Dermis blood vessel endothelial cell (primary cell): Measurements from ENCODE around the gene ZNF606. TPM values are rescaled to one million over a fixed set of nuclear protein-coding genes. Genes with fewer than 3 reads are reported as not detected.
A peak's percentile ranks its signal among the peaks of the same experiment; 100 is the strongest.
"Not testable (repeated sequence)": the region's sequence is repeated elsewhere in the genome, so short reads cannot be mapped to it uniquely, and the experiment has no call there.

ENCODE experiments used
- DNase-seq: peaks from one replicate; pipeline ENCODE4 v3.0.0; 2010
- total RNA-seq: library from RNA; depleted of rRNA; stranded (reverse); fragments of >200 nt; gene quantifications from 2 replicates; pipeline ENCODE4 v1.2.3, GENCODE V29; 2014

Gene ZNF606
- total RNA-seq, 1 donor from 2014 or later = 16.7 TPM

DNA sequence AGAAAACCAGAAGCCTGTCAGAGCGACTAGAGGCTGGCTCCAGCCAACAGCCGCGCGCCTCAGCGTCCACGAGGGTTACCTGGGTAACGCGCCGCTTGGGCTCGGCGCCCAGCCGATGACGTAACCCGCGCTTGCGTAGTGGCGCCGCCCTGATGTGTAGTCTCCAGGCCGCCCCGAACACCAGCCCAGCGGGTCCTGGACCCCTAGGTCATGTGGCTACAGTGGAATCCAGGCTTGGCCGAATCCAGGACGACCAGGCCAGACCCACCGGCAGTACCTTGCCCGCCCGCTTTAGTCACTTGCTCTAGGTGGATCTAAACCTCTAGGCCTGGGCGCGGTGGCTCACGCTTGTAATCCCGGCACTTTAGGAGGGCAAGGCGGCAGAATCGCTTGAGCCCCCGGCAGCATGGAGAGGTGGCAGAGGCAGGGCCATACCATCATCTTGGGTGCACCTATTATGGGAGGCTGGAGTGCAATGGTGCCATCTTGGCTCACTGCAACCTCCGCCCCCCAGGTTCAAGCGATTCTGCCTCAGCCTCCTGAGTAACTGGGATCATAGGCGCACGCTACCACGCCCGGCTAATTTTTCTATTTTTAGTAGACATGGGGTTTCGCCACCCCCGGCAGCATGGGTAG is 7.2 kb upstream of the ZNF606 start:
- DNase-seq = peak; percentile 76

DNA sequence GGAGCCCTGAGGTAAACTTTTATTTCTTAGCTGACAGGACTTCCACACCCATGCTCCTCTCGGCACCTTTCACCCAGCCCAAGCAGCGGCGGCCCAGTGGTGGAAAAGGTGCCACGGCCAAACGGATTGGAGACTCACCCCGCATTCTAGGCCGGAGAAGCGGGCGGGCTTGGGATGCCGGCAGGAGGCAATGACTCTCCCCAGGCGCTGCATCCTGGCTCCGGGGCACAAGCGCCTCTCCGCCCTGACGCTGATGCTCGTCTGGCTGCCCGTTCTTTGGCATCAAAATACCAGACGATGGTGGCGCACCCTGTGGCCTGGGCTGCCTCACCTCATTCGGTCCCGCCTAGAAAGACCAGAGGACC is 6.7 kb upstream of the ZNF606 start:
- no peak for DNase-seq

DNA sequence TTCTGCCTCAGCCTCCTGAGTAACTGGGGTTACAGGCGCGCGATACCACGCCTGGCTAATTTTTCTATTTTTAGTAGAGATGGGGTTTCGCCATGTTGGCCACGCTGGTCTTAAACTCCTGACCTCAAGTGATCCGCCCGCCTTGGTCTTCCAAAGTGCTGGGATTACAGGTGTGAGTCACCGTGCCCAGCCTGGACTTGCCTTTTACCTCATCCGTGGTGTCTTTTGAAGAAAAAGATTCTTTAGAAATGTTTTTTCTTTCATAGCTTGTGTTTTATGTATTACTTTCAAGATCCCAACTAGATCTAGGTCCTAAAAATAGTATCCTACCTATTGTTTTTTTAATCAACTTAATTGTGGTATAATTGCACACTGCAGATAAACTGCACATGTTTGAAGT is 6.3 kb upstream of the ZNF606 start:
- DNase-seq = not testable (repeated sequence)

DNA sequence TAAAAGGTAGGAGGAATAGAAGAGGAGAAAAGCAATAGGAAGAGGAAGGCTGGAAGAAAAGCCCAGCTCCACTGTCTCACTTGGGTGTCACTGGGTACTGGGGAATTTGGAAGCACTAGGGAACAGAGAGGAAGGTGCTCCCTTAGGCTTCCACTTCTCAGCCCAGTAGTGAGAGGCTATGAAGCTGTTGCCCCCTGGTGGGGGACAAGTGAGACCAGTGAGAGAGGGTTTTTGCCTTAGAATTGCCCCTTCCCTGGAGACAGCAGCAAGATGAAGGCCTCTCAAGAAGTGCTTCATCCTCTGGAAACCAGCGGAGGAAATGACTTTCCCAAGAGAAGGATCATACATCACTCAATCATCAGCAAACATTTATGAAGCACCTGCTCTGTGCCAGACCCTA is 4.7 kb upstream of the ZNF606 start:
- DNase-seq = peak; percentile 2

DNA sequence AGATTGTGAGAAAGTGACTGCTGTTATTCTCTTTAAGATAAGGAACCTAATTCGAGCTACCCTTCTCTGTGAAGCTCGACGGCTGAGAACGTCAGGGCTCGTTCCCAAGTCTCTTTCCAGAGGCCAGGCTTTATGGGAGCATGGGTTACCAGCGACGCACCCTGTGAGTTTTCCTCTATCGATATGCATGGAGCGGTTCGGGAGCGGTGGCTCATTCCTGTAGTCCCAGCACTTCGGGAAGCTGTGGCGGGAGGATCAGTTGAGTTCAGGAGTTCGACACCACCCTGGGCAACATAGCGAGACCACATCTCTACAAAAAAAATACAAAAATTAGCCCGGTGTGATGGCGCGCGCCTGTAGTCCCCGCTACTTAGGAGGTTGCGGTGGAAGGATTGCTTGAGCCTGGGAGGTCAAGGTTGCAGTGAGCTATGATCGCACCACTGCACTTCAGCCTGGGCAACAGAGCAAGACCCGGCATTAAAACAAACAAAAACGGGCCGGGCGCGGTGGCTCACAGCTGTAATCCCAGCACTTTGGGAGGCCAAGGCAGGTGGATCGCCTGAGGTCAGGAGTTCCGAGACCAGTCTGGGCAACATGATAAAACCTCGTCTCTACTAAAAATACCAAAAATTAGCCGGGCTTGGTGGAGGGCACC is 681 bp upstream of the ZNF606 start:
- DNase-seq = no peak

DNA sequence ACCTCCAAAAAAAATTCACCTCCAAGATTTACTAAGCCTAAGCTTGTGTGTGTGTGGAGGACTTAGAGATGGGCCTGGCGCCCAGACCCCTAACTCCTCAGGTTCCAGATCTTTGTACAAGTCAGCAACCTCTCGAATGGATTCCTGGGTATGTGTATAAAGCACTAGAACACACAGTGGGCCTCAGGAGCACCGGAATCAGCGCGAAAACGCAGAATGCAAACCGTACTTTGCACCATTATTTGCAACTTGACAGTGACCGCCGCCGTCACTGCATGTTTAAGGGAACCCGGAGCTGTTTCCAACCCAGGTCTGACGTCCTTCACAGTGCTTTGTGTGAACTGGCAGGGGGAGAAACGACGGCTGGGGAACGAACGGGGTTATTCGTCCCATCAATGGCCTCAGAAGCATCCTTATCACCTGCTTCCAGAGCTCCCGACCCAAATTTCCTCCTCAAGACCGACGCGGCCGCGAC is 688 bp downstream of the ZNF606 start:
- DNase-seq = peak; percentile 42

DNA sequence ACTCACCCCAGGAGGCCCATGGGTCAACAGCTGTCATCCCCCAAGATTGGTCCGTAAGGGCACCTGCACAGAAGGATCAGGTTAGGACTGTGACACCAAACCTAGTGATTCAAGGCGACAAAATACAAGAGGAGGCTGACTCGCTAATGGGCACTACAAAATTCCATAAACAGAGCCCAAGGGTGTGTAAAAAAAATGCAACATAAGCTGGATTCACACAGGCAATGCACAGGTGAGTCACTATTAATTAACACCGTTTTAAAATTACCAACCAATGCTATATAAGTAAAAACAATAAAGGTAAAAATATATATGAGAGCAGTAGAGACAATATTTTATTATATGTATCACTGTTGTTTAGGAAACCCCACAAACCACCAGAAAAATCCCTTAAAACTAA is 1.9 kb downstream of the ZNF606 start:
- no peak for DNase-seq

DNA sequence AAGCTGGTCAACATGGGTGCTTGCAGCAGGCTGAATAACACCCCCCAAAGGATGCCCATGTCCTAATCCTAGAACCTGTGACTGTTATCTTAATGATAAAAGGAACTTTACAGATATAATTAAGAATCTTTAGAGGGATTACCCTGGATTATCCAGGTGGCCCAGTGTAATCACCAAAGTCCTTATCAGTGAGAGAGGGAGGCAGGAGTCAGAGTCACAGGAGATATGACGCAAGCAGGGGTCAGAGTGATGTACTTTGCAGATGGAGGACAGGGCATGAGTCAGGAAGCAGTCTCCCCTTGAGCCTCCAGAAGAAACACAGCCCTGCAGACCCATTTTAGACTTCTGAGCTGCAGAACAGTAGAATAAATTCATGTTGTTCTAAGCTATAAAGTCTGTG is 9.8 kb downstream of the ZNF606 start:
- no peak for DNase-seq

DNA sequence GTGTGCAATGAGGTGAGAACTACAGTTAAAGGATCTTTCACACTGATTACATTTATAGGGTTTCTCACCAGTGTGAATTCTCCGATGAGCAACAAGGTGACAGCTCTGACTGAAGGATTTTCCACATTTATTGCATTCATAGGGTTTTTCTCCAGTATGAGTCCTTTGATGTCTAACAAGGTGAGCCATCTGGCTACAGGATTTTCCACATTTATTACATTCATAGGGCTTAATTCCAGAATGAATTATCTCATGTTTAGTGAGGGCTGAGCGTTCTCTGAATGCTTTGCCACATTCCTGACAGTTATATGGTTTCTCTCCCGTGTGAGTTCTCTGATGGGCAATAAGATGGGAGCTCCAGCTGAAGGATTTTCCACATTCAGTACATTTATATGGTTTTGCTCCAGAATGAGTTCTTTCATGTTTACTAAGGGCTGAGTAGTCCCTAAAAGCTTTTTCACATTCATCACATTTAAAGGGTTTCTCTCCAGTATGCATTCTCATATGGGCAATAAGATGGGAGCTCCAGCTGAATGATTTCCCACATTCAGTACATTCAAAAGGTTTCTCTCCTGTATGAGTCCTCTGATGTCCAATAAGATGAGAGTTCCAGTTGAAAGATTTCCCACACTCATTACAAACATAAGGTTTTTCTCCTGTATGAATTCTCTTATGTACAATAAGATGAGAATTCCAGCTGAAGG is 23.9 kb downstream of the ZNF606 start:
- DNase-seq = no peak

DNA sequence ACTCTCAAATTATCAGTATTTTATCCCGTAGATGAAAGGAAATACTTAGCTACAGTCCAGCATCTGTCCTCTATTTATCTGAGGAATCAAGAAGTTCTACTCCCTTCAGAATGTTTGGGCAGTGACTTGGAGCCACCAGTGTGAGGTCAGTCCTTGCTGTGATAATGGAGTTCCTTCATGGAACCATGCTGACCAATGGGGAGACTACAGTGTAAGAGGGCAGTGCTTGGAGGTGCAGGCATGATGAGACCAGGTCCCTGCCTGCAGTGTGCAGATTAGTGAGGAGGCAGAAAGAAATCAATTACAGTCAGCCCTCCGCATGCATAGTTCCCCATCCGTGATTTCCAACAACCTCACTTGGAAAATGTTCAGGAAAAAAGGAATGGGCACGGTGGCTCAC is 28.2 kb downstream of the ZNF606 start, which contains the start of gene C19orf18:
TSS of gene C19orf18 (minus strand) at position 101 of the 400 bp plus-strand sequence. CDS start 102 bp downstream, outside the sequence.
- no peak for DNase-seq

DNA sequence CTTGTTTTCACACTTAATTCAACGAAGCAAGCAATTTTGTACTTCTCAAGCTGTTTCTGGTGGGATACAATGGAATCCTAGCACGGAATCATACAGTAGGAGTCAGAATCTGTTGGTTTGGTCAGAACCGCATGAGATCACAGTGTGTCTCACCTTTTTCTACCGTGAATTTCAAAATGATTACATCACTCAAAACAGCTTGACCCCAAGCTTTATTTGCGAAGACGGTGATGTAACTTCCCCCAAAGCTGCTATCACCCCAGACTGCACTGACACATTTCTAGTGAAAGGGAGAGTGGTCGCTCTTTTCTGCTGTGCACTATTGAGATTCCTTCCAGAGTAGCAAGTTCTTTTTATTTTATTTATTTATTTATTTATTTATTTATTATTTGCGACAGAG is 37.9 kb downstream of the ZNF606 start:
- no peak for DNase-seq

DNA sequence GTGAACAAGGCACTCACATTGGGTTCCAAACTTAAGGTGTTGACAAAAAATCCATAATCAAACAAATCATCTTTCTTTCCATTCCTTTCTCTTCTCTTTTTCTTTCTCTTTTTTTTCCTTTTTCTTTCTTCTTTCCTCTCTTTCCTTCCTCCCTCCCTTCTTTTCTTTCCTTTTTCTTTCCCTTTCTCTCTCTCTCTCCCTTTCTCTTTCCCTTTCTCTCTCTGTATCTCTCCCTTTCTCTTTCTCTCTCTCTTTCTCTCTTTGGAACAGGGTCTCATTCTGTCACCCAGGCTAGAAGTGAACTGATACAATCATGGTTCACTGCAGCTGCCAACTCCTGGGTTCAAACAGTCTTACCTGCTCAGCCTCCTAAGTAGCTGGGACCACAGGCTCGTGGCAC is 40.8 kb downstream of the ZNF606 start:
- no peak for DNase-seq

DNA sequence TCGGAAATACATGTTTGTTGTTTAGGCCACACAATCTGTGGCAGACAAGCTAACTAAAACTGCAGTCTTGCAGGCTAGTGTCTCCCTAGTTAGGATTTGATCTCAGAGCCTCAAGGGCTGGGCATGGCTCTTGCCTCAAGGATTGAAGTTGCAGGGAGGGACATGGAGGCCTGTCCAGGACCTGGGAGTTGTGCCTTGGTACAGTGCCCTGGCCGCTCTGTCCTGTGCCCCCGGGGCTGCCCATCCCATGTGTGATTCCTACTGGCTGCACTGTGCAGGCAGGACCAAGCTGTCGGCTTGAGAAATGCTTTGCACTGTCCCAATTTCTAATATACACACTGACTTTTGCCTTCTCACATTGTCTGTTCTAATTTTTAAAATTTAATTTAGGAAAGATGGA is 47.6 kb downstream of the ZNF606 start:
- DNase-seq = no peak

DNA sequence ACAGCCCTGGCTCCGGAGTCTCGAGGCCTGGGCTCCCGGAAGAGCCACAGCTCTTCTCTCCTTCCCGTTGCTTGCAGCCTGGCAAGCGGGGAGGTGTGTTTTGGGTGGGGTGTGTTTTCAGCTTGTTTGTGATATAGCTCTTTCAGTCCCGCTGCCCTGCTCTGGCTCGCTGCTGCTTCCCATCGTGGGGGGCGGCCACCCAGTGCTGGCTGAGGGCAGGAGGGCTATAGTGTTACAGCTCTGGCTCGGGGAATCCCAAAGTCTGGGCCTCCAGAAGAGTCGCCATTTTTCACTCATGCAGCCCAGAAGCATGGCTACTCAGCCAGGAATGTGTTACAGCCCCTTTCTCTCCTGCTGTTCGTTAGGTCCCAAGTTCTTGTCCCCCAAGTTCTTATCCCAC is 52.9 kb downstream of the ZNF606 start:
- no peak for DNase-seq

DNA sequence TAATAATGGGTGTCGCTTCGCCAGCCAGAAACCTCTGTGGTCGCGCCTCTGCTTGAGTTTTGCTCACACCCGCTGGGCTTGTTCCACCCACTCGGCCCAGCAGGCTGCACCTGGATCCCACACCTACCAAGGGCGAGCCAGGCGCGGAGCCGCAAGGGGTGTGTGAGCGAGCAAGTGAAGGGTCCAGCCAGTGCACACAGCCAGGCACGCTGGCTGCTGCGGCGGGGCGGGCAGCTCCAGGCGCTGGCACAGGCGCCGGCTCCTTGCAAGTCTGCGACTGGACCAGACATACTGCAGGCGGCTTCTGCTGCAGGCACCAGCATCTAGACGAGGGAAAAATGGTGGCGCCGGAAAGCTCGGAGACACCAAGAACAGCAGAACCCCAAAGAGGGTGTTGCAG is 53.3 kb downstream of the ZNF606 start:
- DNase-seq = no peak

DNA sequence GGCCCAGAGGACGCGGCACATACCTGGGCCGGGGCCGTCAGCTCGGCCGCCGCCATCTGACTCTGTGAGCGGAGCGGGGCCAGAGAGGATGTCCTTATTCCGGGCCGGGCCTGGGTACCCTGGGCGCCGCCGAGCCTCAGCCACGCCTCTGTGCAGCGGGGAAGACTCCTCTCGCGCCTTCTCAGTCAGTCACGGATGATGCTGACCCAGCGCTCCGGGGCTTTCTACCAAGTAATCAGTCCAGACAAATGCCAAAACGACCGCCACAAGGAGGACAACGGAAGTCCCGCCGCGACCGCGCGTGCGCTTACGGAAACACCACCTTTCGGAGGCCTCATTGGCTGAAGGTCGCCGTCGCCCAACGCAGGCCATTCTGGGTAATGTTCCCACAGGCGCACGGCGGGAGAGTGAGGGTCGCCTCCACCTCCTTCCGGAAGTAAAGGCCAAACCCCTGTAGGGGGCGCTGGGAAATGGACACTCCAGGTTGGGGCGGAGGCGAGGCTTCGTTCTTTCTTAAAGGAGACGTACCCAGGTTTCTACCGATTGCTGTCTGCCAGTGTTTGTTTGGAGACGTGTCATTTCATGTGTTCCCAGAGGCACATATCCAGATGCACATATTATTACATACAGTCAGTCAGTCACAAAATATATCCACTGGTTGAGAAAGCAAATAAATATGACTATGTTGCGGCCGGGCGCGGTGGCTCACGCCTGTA is 55.0 kb downstream of the ZNF606 start, which contains the start of gene ZNF256:
TSS of gene ZNF256 (minus strand) at position 288 of the 716 bp plus-strand sequence. CDS start at position 56, 232 bp downstream.
- DNase-seq = peak; percentile 94

DNA sequence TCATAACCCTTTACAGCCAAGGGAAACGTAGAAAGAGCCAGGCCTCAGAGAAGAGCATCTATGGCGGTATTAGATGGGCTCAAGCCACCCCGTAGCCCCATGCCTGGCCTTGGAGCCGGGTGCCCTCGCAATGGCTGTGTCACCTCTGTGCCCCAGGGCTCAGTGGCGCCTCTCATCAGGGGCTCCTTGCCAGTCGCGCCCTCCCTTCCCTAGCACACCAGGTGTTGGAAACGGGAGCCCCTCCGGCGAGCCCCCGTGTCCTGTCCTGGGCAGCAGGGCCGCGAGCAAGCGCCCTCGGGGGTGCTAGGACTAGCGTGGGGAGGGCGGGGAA is 55.6 kb downstream of the ZNF606 start:
- DNase-seq = no peak

DNA sequence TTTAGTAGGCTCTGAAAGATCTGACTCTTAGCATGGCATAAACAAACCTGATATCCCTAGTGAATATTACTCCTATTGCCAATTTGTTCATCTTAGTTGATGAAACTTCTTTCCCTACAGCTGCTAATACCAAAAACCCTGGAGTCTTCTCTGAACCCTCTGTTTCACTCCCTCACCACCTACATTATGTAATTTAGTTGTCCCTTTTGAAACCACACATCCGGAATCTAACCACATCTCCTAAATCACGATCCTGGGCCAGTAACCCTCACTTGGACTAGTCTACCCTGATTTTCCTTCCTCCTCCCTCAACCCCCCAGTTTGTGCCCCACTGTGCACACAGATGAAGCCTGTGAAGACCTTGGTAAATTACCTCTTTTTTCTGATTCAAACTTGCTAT is 56.3 kb downstream of the ZNF606 start:
- DNase-seq = no peak

DNA sequence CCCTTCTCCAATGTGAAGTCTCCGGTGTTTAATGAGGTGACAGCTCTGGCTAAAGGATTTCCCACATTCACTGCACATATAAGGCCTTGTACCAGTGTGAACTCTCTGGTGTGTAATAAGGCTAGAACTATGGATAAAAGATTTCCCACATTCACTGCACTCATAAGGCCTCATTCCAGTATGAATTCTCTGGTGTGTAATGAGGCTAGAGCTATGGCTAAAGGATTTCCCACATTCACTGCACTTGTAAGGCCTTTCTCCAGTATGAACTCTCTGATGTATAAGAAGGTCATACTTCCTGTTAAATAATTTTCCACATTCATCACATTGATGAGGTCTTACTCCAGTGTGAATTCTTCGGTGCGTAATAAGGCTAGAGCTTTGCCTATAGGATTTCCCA is 61.0 kb downstream of the ZNF606 start:
- no peak for DNase-seq

DNA sequence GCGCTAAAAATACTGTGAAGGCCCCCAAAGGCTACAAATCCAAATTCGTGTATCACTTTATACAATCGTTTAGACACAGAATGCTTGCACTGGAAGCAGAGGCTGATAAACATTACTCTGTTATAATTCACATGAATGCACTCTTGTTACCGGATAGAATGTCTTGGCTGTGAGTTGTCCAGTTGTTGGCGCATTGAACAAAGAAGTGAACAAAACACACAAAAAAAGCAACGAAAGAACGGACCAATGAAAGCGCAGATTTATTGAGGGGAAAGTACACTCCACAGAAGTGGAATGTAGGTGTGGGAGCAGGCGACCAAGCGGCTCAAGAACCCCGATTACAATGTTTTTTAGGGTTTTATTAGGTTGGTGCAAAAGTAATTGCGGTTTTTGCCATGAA is 66.9 kb downstream of the ZNF606 start:
- DNase-seq = no peak

DNA sequence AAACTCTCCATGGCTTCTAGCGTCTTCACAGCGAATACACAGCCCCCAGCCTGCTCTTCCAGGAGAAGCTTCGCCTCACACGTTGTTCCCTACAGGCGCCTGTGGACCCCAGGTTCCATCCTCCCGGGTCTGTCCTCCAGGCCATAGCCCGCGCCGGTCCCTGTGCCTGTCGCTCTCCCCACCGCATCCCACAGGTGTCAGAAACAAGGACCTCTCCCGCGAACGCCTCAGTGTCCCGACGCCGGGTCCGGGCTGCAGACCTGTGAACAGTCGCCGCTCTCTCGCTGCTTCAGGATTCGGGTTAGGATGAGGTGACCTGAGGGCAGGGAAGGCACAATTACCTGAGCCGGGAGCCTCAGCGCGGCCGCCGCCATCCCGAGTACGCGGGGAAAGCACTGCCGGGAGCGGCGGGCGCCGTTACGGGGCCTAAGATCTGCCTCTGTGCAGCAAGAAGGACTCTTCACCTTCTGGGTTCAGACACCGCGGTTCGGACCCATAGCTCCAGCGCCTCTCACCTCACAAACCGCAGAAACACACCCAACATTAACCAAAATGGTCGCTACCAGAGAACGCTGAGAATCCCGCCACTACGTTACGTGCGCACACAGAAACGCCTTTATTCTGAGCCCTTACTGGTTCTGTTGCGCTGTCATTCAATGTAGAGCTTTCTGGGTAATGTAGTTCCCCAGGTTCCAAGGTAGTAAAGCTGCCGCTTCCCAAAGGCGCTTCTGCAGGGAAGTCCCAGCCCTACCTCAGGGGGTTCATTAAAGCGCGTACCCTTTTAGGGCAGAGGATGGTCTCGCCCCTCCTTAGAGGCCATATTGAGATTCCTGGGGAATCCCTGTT is 67.6 kb downstream of the ZNF606 start, which contains the start of gene ZNF418:
TSS of gene ZNF418 (minus strand) at position 583 of the 846 bp plus-strand sequence. CDS start 1,580 bp downstream, outside the sequence.
- peak; percentile 84 for DNase-seq

DNA sequence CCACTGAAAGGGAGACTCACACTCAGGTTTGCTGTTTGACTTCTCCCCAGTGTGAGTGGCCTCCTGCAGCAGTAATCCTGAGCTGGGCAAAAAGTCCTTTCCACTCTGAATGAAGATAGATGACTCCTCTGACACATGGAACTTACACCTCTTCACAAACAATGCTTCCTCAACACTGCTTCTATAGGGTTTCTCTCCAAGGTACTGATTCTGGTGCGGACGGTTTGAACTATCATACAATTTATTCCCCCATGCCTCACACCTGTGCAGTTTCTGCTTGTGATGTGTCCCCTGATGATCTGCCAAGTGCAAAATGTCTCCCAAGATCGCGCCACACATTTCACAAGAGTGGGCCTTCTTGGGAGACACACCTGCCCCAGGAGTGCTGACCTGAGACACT is 75.0 kb downstream of the ZNF606 start:
- no peak for DNase-seq
